HG03460 (cell line): Measurements from ENCODE around the gene KMT2E.
"Not testable (repeated sequence)": the region's sequence is repeated elsewhere in the genome, so short reads cannot be mapped to it uniquely, and the experiment has no call there.

ENCODE experiments used
- ATAC-seq: cut with Tn5 transposase; IDR thresholded peaks from one replicate; pipeline ENCODE4 v1.9.1; 2021; ENCODE audit not compliant: unreplicated experiment

The KMT2E gene

DNA sequence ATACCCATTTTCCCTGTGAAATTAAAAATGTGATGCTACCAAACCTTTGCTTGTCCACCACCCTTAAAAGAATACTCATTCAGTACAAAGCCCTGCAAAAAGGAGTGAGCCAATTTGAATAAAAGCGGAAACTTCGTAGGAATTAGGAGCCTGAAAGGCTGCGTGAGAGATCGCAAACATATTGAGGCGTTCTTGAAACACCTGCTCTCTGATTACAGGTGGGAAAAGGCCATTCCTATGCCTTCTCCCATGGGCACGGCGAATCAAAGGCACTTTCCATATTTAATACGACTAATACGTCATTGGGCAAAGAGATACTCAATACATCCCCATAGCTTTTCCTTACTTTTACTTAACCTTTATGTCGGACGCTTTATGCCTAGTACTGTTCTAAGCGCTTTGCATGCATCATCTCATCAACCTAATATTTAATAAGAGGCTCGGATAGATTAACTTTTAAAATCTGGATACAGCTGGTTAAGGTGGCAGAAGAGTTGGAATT, 30.9 kb upstream of the KMT2E start:
- no peak for ATAC-seq

DNA sequence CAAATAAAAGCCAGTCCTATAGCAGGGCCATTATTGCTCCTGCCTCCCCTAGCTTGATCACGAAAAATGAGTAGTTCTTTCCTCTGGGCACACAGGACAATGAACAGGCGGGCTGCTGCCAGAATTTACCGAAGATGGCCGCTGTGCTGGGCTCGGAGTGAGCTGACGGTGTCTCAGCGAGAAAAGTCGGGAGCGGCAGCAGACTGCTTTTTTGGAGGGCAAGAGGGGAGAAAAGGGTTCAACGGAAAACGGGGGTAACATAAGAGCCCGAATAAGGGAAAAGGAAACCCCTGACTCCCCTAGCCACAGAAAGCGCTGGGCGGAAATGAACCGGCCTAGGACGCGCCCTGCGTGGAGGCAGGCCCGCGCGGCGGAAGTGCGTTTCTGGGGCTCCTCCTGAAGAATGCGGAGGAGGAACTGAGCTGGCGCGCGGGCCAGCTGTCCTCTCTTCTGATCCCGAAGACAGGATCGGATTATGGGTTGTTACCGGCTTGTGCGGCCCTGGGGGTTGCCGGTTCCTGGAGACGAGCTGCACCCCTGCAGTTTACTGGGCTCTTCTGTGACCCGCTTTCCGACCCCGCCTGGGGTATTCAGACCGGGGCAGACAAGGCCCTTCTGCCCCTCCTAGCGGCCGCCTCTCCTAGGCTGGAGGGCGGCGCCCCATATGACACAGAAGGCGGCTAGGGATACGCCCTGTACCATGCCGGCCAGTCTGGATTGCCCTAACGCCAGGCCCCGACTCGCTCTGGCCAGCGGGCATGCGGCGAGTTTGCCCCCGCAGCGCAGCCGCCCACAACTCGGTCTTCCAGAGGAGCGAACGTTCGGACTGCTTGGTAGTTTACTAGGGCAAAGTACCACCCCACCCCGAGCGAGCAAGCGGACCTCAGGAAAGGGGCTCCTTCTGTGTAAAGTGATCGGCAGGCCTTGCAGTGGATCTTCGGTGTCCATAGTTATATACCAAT, 30.1 kb upstream of the KMT2E start:
- ATAC-seq: peak; percentile 88

DNA sequence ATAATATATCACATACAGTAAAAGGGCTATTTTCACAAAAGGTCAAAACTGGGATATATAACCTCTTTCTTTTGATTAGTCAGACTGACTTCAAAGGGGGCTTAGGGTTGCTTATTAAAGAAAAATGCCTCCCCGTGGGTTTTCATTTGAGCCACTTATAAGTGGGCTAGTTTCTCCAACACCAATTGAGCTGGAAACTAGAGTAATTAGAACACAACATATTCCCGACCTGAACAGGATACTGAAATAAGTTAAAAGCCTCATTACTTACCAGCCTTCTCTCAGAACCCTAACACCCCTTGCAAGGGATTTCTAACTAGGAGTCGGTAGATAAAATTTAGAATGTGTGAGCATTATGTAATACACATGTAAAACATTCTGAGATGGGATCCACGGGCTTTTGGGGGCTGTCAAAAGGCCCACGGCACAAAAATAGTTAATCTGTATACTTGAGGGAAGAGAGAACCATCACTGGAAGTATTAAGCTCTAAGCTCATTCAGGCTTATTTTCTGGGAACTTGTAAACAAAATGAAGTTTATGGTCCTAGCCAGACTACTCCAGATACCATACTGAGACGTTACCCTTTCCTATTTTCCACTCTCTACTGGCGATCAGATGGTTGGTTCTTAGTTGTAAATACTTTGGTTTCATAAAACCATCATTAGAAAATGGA, 29.3 kb upstream of the KMT2E start:
- no peak for ATAC-seq

DNA sequence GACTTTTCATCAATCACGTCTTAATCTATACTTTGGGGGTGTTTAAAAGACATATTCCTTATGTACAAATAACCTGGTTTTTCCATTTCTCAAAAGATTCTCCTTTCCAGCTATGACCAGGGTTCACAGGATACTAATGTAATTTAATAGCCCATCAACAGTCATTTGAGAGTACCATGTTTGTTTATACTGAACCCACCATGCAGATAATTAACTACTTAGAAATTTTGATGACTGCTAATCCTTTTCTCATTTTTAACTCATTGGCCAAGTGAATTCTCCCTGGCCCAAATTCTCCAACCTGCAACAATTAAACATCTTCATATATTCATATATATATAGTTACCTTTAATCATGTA, 28.8 kb upstream of the KMT2E start:
- no peak for ATAC-seq

DNA sequence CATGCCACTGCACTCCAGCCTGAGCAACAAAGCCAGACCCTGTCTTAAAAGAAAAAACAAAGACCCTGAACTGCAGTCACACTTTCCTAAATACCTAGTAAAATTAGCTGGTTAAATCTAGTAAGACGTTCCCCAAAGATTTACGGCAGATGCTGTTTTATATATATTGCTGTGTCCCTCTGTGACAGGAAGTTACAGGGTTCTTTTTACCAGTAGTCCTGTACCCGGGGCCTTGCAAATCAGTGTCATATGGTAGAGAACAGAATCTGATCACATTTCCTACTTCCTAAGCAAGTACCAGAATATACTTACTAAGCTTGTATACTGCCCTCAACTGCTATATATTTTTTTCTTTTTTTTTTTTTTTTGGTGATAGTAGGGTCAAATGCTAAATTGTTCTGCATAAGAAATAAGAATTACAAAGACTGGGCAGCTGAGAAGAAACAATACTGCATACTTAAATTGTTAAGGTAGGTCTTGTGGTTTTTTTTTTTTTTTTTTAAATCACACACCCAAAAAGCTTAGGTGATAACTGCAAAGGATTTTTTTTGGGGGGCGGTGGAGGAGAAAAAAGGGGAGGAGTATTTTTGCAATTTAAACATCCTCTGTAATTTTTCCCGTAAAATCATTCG, 27.3 kb upstream of the KMT2E start:
- no peak for ATAC-seq

DNA sequence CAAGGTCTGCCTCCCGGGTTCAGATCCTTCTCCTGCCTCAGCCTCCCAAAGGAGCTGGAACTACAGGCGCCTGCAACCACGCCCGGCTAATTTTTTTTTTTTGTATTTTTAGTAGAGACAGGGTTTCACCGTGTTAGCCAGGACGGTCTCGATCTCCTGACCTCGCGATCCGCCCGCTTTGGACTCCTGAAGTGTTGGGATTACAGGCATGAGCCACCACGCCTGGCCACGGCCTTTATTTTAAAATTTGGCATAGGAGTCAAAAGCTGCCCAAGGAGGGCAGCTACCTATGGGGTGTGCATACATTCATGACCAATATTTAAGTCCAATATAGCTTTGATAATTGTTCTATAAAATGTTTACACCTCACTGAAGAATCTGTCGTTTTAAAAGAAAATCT, 26.6 kb upstream of the KMT2E start:
- ATAC-seq: not testable (repeated sequence)

DNA sequence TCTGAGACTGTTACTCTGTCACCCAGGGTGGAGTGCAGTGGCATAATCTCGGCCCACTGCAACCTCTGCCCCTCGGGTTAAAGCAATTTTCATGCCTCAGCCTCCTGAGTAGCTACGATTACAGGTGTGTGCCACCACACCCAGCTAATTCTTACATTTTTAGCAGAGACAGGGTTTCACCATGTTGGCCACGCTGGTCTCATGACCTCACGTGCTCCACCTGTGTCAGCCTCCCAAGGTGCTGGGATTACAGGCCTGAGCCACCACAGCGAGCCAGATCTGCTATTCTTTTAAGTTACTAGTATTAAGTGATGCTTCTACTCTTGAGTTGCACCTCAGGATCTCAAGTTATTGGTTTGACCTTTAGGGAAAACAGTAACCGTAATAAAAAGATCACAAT, 23.0 kb upstream of the KMT2E start:
- ATAC-seq: no peak

DNA sequence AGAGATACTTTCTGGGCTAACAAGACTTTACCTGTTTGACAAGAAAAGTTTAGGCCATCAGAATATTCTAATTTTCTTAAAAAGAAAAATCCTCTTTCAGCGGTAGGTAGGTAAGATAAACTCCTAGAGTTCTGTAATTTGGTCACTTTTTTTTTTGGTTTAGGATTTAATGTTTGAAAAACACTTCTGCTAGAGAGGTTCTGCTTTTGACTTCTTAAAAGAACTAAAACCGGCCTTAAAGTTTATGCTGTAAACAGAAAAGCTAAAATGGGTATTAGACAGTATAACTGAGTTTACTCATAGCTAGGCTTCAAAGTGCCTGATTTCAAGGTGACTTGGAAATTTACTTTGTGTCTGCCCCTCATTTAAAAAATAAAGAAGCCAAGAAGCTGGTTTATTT, 21.7 kb upstream of the KMT2E start:
- ATAC-seq: no peak

DNA sequence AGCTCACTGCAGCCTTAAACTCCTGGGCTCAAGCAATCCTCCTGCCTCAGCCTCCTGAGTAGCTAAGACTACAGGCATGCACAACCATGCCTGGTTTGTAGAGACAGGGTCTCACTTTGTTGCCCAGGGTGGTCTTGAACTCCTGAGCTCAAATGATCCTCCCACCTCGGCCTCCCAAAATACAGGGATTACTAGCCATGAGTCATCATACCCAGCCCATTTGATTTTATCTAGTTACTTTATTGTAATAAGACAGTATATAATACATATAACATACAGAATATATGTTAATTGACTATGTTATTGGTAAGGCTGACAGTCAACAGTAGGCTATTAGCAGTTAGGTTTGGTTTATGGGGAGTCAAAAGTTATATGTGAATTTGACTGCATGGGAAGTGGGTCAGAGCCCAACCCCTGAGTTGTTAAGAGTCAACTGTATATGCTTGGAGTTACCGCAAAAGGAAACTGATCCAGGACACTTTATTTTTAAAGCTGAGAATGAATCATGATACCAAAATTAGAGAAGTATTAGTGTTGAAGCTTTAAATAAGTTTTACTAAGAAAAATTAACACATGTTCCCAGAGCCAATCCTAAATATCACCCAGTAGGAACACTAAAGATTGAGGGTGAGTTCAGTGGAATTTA, 20.7 kb upstream of the KMT2E start:
- ATAC-seq: no peak

DNA sequence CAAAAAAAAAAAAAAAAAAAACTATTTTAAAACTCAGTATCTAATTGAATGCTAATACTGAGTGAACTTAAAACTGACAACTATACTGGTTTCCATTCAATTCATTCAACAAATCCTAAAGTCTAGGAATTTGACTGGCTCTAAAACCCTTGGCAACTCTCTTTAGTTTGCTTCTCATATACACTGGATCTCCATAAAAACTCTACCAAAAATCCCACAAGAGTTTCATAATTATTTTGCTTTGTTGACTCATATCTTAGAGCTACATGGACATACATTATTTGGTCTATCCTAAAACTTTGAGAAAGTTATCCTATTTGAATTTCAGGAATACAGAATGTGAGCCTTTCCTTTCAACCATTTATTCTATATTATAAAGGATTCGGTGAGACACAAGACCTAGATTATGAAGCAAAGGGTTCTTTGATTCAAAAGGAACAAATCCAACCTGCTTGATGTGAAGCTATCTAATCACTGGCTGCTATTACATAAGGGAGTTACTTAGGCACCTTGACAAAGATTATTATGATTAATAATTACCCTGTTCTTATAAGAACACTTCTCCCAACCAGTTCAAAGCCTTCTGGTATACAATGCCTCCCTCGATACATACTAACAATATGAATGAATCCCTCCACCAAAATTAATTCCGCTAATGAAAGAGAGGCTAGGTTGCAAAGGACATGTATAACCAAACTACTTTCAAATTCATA, 15.8 kb upstream of the KMT2E start:
- no peak for ATAC-seq

DNA sequence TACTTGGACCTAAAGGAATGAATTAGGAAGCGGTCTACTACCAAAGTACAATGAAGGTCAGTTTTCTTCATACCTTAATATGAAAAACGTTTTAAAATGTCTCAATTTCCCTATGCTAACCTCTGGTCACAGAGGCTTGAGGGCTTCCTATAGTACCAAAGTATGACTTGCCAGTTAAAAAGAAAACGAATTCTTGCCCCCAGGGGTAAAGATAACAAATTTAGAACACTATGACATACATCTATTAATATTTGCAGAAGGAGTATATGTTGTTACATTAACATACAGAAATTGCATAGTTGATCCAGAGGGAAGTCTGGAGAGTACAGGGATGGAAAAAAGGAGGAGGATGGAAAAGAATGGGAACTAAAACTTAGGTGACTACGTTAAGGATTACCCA, 13.8 kb upstream of the KMT2E start:
- ATAC-seq: no peak

DNA sequence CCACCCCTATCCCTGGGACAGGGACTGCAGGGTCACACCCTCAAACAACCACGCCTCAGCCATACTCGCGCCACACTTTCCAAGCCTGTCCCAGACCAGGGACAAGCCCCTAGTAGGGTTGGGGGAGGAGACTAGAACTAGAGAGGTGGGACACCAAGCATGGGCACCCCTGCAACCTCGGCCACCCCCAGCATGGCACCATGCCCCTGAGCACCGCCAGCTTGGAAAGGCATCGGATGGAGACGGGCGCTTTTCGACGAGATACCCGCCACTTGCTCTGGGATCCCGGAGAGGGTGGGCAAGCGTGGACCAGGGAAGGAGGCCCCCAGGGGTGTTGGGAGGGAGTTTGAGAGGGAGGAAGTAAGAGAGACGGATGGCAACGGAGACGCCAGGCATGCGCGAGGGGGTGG, 13.1 kb upstream of the KMT2E start:
- ATAC-seq: no peak

DNA sequence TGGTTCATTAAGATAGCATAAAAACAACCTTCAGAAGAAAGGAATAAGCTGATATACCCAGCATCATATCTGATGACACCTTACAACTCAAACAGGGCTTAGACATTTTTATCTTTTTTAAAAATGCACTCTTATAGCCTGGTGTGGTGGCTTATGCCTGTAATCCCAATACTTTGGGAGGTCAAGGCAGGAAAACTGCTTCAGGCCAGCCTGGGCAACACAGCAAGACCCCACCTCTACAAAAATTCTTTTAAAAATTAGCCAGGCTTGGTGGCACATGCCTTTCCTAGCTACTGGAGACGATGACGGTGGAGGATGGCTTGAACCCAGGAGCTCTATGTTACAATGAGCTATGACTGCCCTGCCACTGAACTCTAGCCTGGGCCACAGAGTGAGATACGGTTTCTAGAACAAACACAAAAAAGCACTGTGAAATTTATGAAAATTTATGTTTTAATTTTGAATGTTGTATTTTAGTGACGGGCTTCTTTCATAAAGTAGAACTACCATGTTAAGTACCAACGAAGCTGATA, 12.3 kb upstream of the KMT2E start:
- no peak for ATAC-seq

DNA sequence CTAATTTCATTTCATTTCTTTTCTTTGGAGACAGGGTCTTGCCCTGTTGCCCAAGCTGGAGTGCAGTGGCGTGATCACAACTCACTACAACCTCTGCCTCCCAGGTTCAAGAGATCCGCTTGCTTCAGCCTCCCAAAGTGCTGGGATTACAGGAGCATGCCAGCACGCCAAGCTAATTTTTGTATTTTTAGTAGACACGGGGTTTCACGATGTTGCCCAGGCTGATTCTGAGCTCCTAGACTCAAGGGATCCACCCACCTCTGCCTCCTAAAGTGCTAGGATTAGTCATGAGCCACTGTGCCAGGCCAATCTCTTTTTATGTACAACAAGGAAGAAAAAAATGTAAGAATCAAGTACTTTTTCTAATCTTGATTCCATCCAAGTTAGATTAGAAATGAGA, 10.7 kb upstream of the KMT2E start:
- no peak for ATAC-seq

DNA sequence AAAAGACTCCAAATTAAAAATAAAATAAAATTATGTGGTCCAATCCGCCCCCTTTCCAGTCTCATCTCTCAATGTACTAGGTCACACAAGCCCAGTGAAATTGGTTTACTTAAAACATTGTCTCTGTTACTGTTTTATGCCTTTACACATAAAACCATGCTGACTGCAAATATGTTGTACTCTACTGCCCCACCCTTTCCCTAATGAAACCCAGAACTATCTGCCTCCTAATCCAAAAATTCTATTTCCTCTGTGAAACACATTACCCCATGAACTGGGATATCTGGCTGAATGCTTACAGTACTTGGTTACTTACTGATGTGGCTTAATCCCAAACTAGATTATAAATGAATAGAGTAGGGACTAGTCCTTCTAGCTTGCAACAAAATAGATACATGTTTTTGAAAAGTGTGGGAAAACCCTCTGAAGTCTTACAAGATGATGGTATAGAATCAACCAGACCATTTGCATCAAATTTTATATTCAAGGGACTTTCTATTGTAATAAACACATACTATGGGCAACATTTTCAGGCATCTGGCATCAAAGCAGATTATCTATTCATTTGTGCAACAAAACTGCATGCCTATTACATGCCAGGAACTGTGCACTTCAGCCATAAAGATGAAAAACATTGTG, 10.0 kb upstream of the KMT2E start:
- ATAC-seq: no peak

DNA sequence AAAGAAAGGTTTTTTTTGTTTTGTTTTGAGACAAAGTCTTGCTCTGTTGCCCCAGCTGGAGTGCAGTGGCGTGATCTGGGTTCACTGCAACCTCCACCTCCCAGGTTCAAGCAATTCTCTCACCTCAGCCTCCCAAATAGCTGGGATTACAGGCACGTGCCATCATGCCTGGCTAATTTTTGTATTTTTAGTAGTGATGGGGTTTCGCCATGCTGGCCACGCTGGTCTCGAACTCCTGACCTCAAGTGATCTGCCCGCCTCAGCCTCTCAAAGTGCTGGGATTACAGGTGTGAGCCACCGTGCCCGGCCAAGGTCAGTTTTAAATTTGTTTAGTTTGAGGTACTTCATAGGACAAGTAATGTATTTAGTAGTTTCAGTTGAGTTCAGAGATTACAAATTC, 9.0 kb upstream of the KMT2E start:
- not testable (repeated sequence) for ATAC-seq

DNA sequence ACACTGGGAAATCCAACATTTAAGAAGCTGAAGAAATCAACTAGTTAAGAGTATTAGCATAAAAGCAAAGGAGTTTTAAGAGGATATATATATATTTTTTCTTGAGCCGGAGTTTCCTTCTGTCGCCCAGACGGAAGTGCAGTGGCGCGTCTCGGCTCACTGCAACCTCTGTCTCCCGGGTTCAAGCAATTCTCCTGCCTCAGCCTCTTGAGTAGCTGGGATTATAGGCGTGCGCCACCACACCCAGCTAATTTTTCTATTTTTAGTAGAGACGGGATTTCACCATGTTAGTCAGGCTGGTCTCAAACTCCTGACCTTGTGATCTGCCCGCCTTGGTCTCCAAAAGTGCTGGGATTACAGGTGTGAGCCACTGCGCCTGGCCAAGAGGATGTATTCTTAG, 8.5 kb upstream of the KMT2E start:
- ATAC-seq: not testable (repeated sequence)

DNA sequence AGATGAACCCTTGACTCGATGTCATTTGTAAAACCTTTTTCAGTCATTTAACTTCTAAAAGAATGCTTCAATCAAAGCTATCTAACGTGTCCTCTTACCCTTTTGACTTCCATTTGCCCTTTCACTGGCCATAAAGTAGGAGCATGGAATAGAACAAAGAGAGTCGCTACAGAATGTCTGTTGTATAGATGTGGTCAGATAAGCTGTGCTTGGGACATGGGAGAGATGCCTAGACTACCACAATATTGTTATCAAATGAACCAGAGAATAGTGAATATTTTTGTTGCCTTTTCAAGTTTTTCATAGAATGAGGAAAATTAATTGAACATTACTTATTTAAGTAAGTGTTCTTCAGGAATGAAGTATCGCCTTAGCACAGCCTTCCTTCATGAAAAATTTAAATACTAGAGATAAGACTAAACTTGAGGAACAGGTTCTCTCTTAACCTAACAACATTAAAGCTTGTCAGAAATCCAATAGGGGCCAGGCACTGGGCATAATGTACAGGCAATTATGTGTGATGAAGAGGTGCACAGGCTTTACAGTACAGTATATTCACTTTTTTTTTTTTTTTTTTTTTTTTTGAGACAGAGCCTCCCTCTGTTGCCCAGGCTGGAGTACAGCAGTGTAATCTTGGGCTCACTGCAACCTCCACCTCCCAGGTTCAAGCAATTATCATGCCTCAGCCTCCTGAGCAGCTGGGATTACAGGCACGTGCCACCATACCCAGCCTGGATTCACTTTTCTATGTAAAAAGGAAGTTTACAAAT, 7.5 kb upstream of the KMT2E start:
- ATAC-seq: no peak

DNA sequence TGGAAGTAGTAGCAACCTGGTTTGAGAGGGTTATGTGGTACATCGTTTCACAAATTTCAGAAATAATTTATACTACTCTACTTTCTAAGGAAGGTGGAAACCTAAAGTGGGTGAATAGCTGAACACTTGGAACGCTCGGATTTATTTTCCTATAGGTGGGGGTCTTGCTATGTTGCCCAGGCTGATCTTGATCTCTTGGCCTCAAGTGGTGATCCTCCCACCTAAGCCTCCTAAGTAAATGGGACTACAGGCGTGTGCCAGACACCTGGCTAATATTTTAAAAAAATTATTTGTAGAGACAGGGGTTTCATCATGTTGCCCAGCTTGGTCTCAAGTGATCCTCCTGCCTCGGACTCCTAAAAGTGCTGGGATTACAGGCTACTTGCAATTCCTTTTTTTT, 6.7 kb upstream of the KMT2E start:
- no peak for ATAC-seq
